HCT116 (cell line): ENCODE measurements around the gene GDNF. TPM values are rescaled to one million over a fixed set of nuclear protein-coding genes. Genes with fewer than 3 reads are reported as not detected.

Source experiments
- ATAC-seq: fragments of 200-7000 bp; cut with Tn5 transposase; 2 replicates; pipeline ENCODE4 v1.9.1; 2020; ENCODE audit warnings: mild to moderate bottlenecking, moderate library complexity
- BruUV-seq: library from RNA; stranded (reverse); fragments of 400-500 nt; replicated peaks from 2 replicates; lab custom pipeline; 2021; lab: Mats Ljungman, UMichigan
- CTCF ChIA-PET: fragments of 300-600 bp; sonication (Branson Sonifier 250); formaldehyde crosslinking; loops from one replicate; lab custom pipeline; 2021; ENCODE audit warnings: antibody characterized with exemption; lab: Charles Lee
- POLR2A ChIA-PET: fragments of 300-600, 350-600 bp; sonication (Branson Sonifier 250); formaldehyde crosslinking; loops from one replicate; lab custom pipeline; 2021; ENCODE audit warnings: antibody characterized with exemption; lab: Charles Lee
- RAD21 ChIA-PET, 2 experiments: fragments of 300-600 bp; sonication (Branson Sonifier 250); formaldehyde crosslinking; loops; one replicate each; lab custom pipeline; 2023; ENCODE audit warnings: low total read pairs in 2 of 2; ENCODE audit not compliant: uncharacterized antibody in 2 of 2, unreplicated experiment in 2 of 2, low non-redundant PET in 1 of 2; lab: Charles Lee
- DNase-seq: peaks from one replicate; pipeline ENCODE4 v3.0.0-alpha.2; 2010; ENCODE audit warnings: low read depth, low spot score
- H2AFZ ChIP-seq: fragments of 200-600 bp; shearing (Covaris generic), sonication (generic); 2 replicates; pipeline ENCODE4 v1.6.1; 2017; ENCODE audit warnings: low read depth, mixed run types, mixed read lengths, antibody characterized with exemption, low read length; ENCODE audit not compliant: poor library complexity, severe bottlenecking
- H3K27ac ChIP-seq: 2 replicates; pipeline ENCODE4 v1.5.1; 2012; ENCODE audit warnings: low read depth, low read length
- H3K27me3 ChIP-seq: fragments of 200-600 bp; sonication (generic); 2 replicates; pipeline ENCODE4 v1.6.1; 2016; ENCODE audit warnings: mixed run types, low read length, mixed read lengths; ENCODE audit not compliant: insufficient read depth
- H3K36me3 ChIP-seq, 2 experiments: fragments of 200-500 bp in 1 of 2; fragments of 200-600 bp in 1 of 2; sonication (Bioruptor generic) in 1 of 2; sonication (generic) in 1 of 2; 2 replicates each; pipeline versions ENCODE4 v1.5.1 to v1.6.1; 2014 to 2016; ENCODE audit warnings: low read length in 2 of 2, inconsistent platforms in 1 of 2, mixed read lengths in 1 of 2, mixed run types in 1 of 2; ENCODE audit not compliant: insufficient read depth in 2 of 2, control insufficient read depth in 1 of 2
- H3K4me1 ChIP-seq, 2 experiments: fragments of 200-600 bp in 1 of 2; sonication (generic) in 1 of 2; 2 replicates each; pipeline versions ENCODE4 v1.5.1 to v1.6.1; 2012 to 2017; ENCODE audit warnings: low read length in 2 of 2, inconsistent platforms in 1 of 2, mild to moderate bottlenecking in 1 of 2, mixed read lengths in 1 of 2, mixed run types in 1 of 2, moderate library complexity in 1 of 2; ENCODE audit not compliant: insufficient read depth in 2 of 2, control insufficient read depth in 1 of 2
- H3K4me2 ChIP-seq: fragments of 200-600 bp; sonication (generic); 2 replicates; pipeline ENCODE4 v1.6.1; 2017; ENCODE audit warnings: mixed run types, low read length, mixed read lengths
- H3K4me3 ChIP-seq, 2 experiments: fragments of 200-600 bp in 1 of 2; sonication (generic) in 1 of 2; replicated peaks in 1 of 2; 2 replicates each; pipeline ENCODE4 v1.5.1; 2011 to 2016; ENCODE audit warnings: low read length in 2 of 2, control low read depth in 1 of 2, low read depth in 1 of 2, mild to moderate bottlenecking in 1 of 2, mixed read lengths in 1 of 2, mixed run types in 1 of 2
- H3K79me2 ChIP-seq: fragments of 200-600 bp; sonication (generic); 2 replicates; pipeline ENCODE4 v1.6.1; 2017; ENCODE audit warnings: mild to moderate bottlenecking, mixed run types, low read length, moderate library complexity, mixed read lengths; ENCODE audit not compliant: insufficient read depth
- H3K9ac ChIP-seq: fragments of 200-600 bp; sonication (generic); 2 replicates; pipeline ENCODE4 v1.6.1; 2016; ENCODE audit warnings: low read length, mixed read lengths
- H3K9me2 ChIP-seq: fragments of 200-600 bp; sonication (generic), shearing (Covaris generic); 2 replicates; pipeline ENCODE4 v1.6.1; 2017; ENCODE audit warnings: mixed run types, mild to moderate bottlenecking, moderate library complexity; ENCODE audit not compliant: insufficient read depth
- H3K9me3 ChIP-seq, 2 experiments: fragments of 200-500 bp in 1 of 2; fragments of 200-600 bp in 1 of 2; sonication (Bioruptor generic) in 1 of 2; sonication (generic) in 1 of 2; 2 replicates each; pipeline ENCODE4 v1.6.1; 2014 to 2017; ENCODE audit warnings: low read length in 2 of 2, mixed read lengths in 2 of 2, inconsistent platforms in 1 of 2, low read depth in 1 of 2, mild to moderate bottlenecking in 1 of 2, mixed run types in 1 of 2, moderate library complexity in 1 of 2; ENCODE audit not compliant: control insufficient read depth in 1 of 2, insufficient read depth in 1 of 2
- H4K20me1 ChIP-seq: fragments of 200-600 bp; sonication (generic), shearing (Covaris generic); 2 replicates; pipeline ENCODE4 v1.6.1; 2017; ENCODE audit warnings: mixed run types, mild to moderate bottlenecking, moderate library complexity; ENCODE audit not compliant: insufficient read depth
- CEBPB ChIP-seq: IDR thresholded peaks from 2 replicates; pipeline ENCODE4 v1.6.1; 2012; ENCODE audit warnings: low read depth
- FOSL1 ChIP-seq: IDR thresholded peaks from 2 replicates; pipeline ENCODE4 v1.6.1; 2012; ENCODE audit warnings: low read depth
- JUND ChIP-seq: IDR thresholded peaks from 2 replicates; pipeline ENCODE4 v1.6.1; 2012
- RAD21 ChIP-seq: IDR thresholded peaks from 2 replicates; pipeline ENCODE4 v1.6.1; 2012; ENCODE audit warnings: low read depth, mild to moderate bottlenecking
- REST ChIP-seq: IDR thresholded peaks from 2 replicates; pipeline ENCODE4 v1.6.1; 2012; ENCODE audit warnings: low read depth
- SP1 ChIP-seq: IDR thresholded peaks from 2 replicates; pipeline ENCODE4 v1.6.1; 2012; ENCODE audit warnings: low read depth
- SRF ChIP-seq: IDR thresholded peaks from 2 replicates; pipeline ENCODE4 v1.6.1; 2012; ENCODE audit warnings: low read depth
- ZBTB33 ChIP-seq: IDR thresholded peaks from 2 replicates; pipeline ENCODE4 v1.6.1; 2011; ENCODE audit warnings: mild to moderate bottlenecking, low read length, moderate library complexity; ENCODE audit not compliant: insufficient replicate concordance; ENCODE audit errors: extremely low read depth
- intact Hi-C: fragments of 100-400 bp; cut with micrococcal nuclease; formaldehyde crosslinking; loops from 2 replicates; pipeline ENCODE4 v1.10.0; 2022
- total RNA-seq: library from RNA; stranded (reverse); gene quantifications from one replicate; pipeline ENCODE4 v1.2.1, GENCODE V29; 2021; ENCODE audit not compliant: unreplicated experiment

GDNF gene
- total RNA-seq, 1 experiment from 2014 or later, result not detected

DNA sequence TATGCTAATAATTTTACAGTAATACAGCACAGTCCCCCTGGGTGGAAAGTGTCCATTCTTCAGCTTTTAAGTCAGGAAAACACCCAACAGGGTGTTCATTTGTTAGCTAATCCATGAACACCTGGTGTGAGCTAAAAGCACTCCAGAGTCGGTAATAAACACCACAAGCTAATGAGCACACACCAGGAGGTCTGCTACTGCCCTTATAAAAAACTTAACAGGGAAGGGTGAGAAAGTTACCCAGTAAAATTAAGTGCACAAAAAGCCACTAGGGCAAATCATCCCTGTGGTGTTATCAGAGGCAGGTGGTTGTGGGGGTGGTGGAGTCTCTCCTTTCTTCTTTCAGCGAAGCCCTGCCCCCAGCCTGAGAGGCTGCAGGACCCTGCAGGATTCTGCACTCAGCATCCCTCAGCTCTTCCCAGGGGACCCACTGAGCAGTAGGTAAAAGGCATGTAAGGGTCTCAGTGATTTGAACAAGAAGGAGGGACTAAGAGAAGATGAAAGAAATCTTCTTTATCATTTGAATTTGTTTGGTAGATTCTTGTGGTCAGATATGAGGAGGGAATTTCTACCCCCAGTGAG lies 14.4 kb downstream of the GDNF start:
- no peaks in the 10 kb centered on the region for H3K27me3 ChIP-seq
- H3K9me3 ChIP-seq, result no peaks in the 10 kb centered on the region
- no peak overlapping the region for H3K9ac ChIP-seq
- H3K9me2 ChIP-seq, result no peaks in the 10 kb centered on the region
- H3K79me2 ChIP-seq, result no peaks in the 10 kb centered on the region
- no peak overlapping the region for H2AFZ ChIP-seq
- BruUV-seq, result no TSS peak
- TF ChIP-seq SP1 (no peak), RAD21 (no peak), SRF (no peak), CEBPB (no peak), ZBTB33 (no peak), JUND (no peak), FOSL1 (no peak), REST (no peak)
- H3K4me3 ChIP-seq, result no peak overlapping the region
- ChIA-PET RAD21 (no interaction called here), CTCF (no interaction called here), POLR2A (no interaction called here)
- ATAC-seq (no peak), DNase-seq (no peak)
- H3K27ac ChIP-seq, result no peak overlapping the region
- H3K4me1 ChIP-seq, result no peaks in the 10 kb centered on the region
- intact Hi-C loops, result no loop called here
- no peaks in the 10 kb centered on the region for H3K36me3 ChIP-seq
- no peaks in the 10 kb centered on the region for H4K20me1 ChIP-seq
- H3K4me2 ChIP-seq, result no peak overlapping the region
